Nephron (organoid): ENCODE results near the gene DSN1.

Experiments
- H3K27ac Mint-ChIP-seq, 3 experiments: 2 replicates each; pipeline ENCODE4 v1.8.0; 2020; ENCODE audit warnings: mixed read lengths in 3 of 3, mild to moderate bottlenecking in 2 of 3, moderate library complexity in 1 of 3
- H3K27me3 Mint-ChIP-seq: 2 replicates; pipeline ENCODE4 v1.8.0; 2021; ENCODE audit warnings: low read depth, mild to moderate bottlenecking, moderate library complexity, mixed read lengths
- H3K36me3 Mint-ChIP-seq: 2 replicates; pipeline ENCODE4 v1.8.0; 2020; ENCODE audit warnings: low read depth, mixed read lengths
- H3K4me1 Mint-ChIP-seq: 2 replicates; pipeline ENCODE4 v1.8.0; 2020; ENCODE audit warnings: mixed read lengths
- H3K4me3 Mint-ChIP-seq, 3 experiments: 2 replicates each; pipeline ENCODE4 v1.8.0; 2020; ENCODE audit warnings: mild to moderate bottlenecking in 3 of 3, mixed read lengths in 3 of 3, moderate library complexity in 2 of 3
- H3K9me3 Mint-ChIP-seq: 2 replicates; pipeline ENCODE4 v1.8.0; 2020; ENCODE audit warnings: mixed read lengths
- TF ChIP-seq, protein P1 (sequence below), 3 experiments: fragments of 200-600 bp; sonication (generic); IDR thresholded peaks; one replicate each; pipeline ENCODE4 v1.5.0; 2021; ENCODE audit warnings: antibody characterized with exemption in 3 of 3; ENCODE audit not compliant: unreplicated experiment in 3 of 3

The DSN1 gene

DNA sequence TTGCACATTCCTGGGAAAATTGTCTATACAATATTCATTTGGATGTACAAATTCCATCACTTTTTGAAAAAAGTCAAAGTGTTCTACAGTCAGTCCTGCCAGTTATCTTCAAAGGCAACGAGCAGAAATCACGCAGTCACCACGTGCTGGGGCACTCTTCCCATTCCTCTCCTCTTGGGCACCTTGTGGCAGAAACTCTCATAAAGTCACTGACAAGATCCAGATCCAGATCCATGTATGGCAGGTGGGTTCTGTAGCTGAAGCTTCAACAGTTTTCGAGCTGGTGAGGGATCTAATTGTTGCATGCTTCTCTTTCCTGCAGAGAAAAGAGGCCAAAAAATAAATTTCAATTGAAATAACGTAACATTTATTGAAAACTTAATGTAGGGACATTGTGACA lies 21.0 kb downstream of the DSN1 start:
- no peak overlapping the region for H3K4me3 Mint-ChIP-seq
- TF ChIP-seq, protein P1, sequence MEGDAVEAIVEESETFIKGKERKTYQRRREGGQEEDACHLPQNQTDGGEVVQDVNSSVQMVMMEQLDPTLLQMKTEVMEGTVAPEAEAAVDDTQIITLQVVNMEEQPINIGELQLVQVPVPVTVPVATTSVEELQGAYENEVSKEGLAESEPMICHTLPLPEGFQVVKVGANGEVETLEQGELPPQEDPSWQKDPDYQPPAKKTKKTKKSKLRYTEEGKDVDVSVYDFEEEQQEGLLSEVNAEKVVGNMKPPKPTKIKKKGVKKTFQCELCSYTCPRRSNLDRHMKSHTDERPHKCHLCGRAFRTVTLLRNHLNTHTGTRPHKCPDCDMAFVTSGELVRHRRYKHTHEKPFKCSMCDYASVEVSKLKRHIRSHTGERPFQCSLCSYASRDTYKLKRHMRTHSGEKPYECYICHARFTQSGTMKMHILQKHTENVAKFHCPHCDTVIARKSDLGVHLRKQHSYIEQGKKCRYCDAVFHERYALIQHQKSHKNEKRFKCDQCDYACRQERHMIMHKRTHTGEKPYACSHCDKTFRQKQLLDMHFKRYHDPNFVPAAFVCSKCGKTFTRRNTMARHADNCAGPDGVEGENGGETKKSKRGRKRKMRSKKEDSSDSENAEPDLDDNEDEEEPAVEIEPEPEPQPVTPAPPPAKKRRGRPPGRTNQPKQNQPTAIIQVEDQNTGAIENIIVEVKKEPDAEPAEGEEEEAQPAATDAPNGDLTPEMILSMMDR (IDR thresholded peaks at IDR 0.05; ENCODE audit: unreplicated experiment in 3 of 3): no peak
- H3K4me1 Mint-ChIP-seq: peaks cover 7% of the 10 kb centered on the region
- H3K36me3 Mint-ChIP-seq: peaks cover 22% of the 10 kb centered on the region
- no peaks in the 10 kb centered on the region for H3K9me3 Mint-ChIP-seq
- H3K27me3 Mint-ChIP-seq: no peaks in the 10 kb centered on the region
- no peak overlapping the region for H3K27ac Mint-ChIP-seq

DNA sequence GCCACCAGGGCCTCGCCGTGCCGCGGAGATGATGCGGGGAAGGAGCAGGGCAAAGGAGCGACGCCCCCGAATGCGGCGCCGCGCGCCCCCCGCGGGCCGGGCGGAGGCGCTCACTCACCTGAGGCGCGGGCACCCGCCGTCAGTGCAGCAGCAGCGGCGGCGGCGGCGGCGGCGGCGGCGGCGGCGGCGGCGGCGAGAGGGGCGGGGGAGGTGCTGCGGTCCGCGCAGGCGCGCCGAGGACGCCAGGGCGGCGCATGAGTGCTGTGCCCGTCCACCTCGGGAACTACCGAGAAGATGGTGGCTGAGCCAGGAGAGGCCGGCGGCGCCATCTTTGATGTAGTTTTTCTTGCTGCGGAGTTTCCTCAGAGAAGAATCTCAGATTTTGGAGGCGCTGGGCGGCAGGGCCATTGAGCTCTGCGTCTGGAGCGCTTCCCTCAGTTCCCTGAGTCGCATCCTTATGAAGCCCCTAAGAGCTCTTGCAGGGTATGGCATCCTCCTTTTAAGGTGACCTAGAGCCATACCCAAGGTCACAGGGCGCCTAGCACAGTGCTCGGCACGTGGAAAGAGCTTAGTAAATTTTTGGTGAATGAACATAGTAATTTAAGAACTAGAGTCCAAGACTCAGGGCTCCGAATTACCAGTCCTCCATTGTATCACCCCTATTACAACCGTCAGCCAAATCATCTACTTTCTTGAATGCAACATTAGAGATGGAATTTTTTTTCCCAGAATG lies 27.5 kb downstream of the DSN1 start, which contains the start of gene NDRG3:
NDRG3 (minus strand) TSS at position 164 of the 733 bp plus-strand sequence. CDS start 24,355 bp downstream, outside the sequence.
- Mint-ChIP-seq H3K9me3 (no peaks in the 10 kb centered on the region), H3K36me3 (no peaks in the 10 kb centered on the region)

DNA sequence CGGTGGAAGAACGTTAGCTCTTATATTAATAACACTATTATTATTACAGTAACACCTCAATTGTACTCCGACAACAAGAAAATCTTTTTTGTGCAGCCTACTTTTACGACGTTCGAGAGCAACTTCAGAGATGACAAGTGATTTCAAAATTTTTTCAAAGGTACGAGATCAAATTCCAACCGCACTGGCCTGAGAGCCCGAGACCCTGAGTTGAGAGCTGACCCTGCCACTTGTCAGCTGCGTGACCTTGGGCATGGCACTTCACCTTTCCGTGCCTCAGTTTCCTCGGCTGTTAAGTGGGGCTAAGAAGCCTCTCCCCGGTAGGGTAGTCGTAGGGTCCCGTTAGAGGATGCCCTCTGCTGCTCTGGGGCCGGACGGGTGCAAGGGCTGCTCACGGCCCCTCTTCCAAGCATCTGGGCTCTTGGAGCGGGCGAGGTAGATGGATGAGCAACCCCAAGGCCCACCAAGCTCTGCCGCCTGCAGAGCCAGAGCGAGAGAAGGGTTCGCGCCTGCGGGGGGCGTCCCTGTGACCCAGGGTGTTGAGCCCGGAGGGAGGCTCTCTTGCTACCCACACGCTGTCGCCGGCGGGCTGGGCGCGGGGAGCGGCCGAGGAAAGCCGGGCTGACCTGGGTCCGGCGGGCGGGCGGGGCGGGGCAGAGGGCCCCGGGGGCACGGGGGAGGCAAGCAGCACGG lies 28.2 kb downstream of the DSN1 start:
- H3K9me3 Mint-ChIP-seq: no peaks in the 10 kb centered on the region
- TF ChIP-seq, protein P1 (IDR thresholded peaks at IDR 0.05; ENCODE audit: unreplicated experiment in 3 of 3): peak in 1 of 3 experiments; percentile 4
- peak overlapping the region; percentile 90 to 93 (median 92) for H3K4me3 Mint-ChIP-seq
- H3K27ac Mint-ChIP-seq: peak overlapping the region in 1 of 3 experiments; percentile 57
- no peaks in the 10 kb centered on the region for H3K36me3 Mint-ChIP-seq
- H3K4me1 Mint-ChIP-seq: peaks cover 18% of the 10 kb centered on the region
- H3K27me3 Mint-ChIP-seq: no peaks in the 10 kb centered on the region

More for the DNA sequence above, 27.5 kb downstream of the DSN1 start, which contains the start of gene NDRG3:
- H3K4me3 Mint-ChIP-seq: peak within 1 kb of the TSS; percentile 90 to 93 (median 92)
- TF ChIP-seq, protein P1 (IDR thresholded peaks at IDR 0.05; ENCODE audit: unreplicated experiment in 3 of 3): peak in 1 of 3 experiments; percentile 1
- no peaks in the 10 kb centered on the region for H3K27me3 Mint-ChIP-seq
- H3K4me1 Mint-ChIP-seq: peaks cover 18% of the 10 kb centered on the region
- H3K27ac Mint-ChIP-seq: peak within 1 kb of the TSS; percentile 79 to 95 (median 89)

DNA sequence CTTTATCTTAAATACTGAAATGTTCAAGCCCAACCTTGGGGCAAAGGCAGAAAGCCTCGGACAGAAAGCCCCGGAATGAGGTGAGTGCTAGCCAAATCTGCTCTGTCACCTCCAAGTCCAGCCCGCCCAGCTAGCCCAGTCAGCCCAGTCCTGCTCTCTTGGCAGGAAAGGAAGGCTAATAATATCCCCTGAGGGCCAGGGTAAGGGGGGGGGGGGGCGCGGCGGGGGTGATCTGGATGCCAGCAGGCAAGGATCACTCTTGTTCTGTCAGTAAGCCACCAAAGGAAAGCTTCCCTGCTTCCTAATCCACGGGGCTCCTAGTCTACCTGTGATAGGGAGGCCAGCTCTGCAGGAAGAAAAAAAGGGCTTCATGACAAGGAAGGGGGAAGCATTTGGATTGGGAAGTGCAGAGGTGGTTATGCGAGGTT lies 28.8 kb downstream of the DSN1 start:
- Mint-ChIP-seq H3K4me3 (peak overlapping the region; percentile 90 to 93 (median 92)), H3K4me1 (peaks cover 18% of the 10 kb centered on the region), H3K27me3 (no peaks in the 10 kb centered on the region), H3K27ac (peak overlapping the region in 1 of 3 experiments; percentile 57), H3K9me3 (no peaks in the 10 kb centered on the region), H3K36me3 (no peaks in the 10 kb centered on the region)
- TF ChIP-seq, protein P1 (IDR thresholded peaks at IDR 0.05; ENCODE audit: unreplicated experiment in 3 of 3): no peak

DNA sequence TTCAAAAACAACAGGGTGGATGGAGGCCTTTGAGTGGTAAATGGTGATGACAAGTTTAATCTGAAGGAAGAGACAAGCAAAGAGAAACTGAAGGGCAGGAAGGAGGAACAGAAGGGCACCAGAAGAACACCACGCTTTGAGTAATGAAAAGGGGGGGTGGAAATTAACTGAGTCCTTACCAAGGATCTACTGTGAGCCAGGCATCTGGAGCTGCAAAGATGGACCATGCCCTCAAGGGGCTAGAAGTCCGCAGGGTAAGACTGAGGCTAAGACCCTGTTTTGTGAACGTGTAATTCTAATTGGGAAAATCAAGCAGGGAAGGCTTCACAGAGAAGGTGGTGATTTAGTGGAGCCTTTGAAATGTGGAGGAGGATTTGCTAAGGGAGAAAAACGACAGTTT lies 29.3 kb downstream of the DSN1 start:
- Mint-ChIP-seq H3K27me3 (no peaks in the 10 kb centered on the region), H3K4me3 (peak overlapping the region; percentile 74 to 90 (median 84)), H3K27ac (peak overlapping the region in 1 of 3 experiments; percentile 19), H3K4me1 (peaks cover 18% of the 10 kb centered on the region), H3K36me3 (no peaks in the 10 kb centered on the region), H3K9me3 (no peaks in the 10 kb centered on the region)
- TF ChIP-seq, protein P1 (IDR thresholded peaks at IDR 0.05; ENCODE audit: unreplicated experiment in 3 of 3): no peak
